ENCODE data around the gene AGPS.

DNA sequence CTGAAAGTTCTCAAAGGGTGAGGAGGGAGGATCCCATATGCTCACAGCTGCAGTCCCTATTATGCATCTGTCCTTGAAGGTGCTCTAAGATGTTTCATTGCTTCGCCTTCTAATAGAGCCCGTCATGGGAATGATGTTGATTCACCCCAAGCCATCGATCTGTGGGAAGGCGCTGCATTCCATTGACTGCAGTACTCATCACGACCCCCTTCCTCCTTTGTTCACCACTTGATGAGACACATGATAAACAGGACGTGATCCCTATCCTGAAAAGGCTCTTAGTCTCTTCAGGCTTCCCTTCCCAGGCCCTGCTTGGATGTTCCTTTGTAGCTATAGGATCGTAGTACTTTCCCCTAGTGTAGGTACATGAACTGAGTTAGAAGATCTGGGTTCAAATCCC, 181.8 kb downstream of the AGPS start:
- TF ChIP-seq GATA3 (IDR thresholded peaks at IDR 0.05; ENCODE audit: low read depth, low read length) (no peak), GATA2 (IDR thresholded peaks at IDR 0.05; ENCODE audit: low read depth, low read length) (no peak)

Data from SH-SY5Y (cell line).